Calu3 (cell line): Measurements from ENCODE around the gene DCP1B. TPM values are rescaled to one million over a fixed set of nuclear protein-coding genes. Genes with fewer than 3 reads are reported as not detected.

Experiments used
- BruUV-seq: library from RNA; stranded (reverse); fragments of 400-500 nt; replicated peaks from 2 replicates; lab custom pipeline; 2021; lab: Mats Ljungman, UMichigan
- CTCF ChIA-PET: fragments of 300-600 bp; sonication (Branson Sonifier 250); formaldehyde crosslinking; loops from one replicate; lab custom pipeline; 2022; ENCODE audit warnings: antibody characterized with exemption; lab: Charles Lee
- DNase-seq: peaks from one replicate; pipeline ENCODE4 v3.0.0; 2022
- H3K27ac Mint-ChIP-seq: one replicate; pipeline ENCODE4 v1.8.0; 2022; ENCODE audit warnings: mixed read lengths; ENCODE audit not compliant: unreplicated experiment
- H3K27me3 Mint-ChIP-seq: one replicate; pipeline ENCODE4 v1.8.0; 2022; ENCODE audit warnings: mixed read lengths; ENCODE audit not compliant: unreplicated experiment
- H3K36me3 Mint-ChIP-seq: one replicate; pipeline ENCODE4 v1.8.0; 2022; ENCODE audit warnings: mild to moderate bottlenecking, moderate library complexity, mixed read lengths; ENCODE audit not compliant: insufficient read depth, unreplicated experiment
- H3K4me1 Mint-ChIP-seq: one replicate; pipeline ENCODE4 v1.8.0; 2022; ENCODE audit warnings: mild to moderate bottlenecking, low read depth, mixed read lengths; ENCODE audit not compliant: unreplicated experiment
- H3K4me3 Mint-ChIP-seq: one replicate; pipeline ENCODE4 v1.8.0; 2022; ENCODE audit warnings: mild to moderate bottlenecking, low read depth, moderate library complexity, mixed read lengths; ENCODE audit not compliant: unreplicated experiment
- H3K9me3 Mint-ChIP-seq: one replicate; pipeline ENCODE4 v1.8.0; 2022; ENCODE audit warnings: low read depth, mixed read lengths; ENCODE audit not compliant: unreplicated experiment
- CTCF ChIP-seq: fragments of 200-600 bp; IDR thresholded peaks from one replicate; pipeline ENCODE4 v1.8.0; 2022; ENCODE audit warnings: antibody characterized with exemption; ENCODE audit not compliant: unreplicated experiment
- intact Hi-C: fragments of 100-400 bp; cut with micrococcal nuclease; formaldehyde crosslinking; loops from one replicate; pipeline ENCODE4 v1.10.0; 2022; ENCODE audit not compliant: unreplicated experiment
- total RNA-seq: library from RNA; stranded (reverse); gene quantifications from 2 replicates; pipeline ENCODE4 v1.2.3, GENCODE V29; 2022

The DCP1B gene
- total RNA-seq, 1 experiment from 2014 or later: 6.3 TPM

GRCh38 chr12:1966561-1967226 is 37.6 kb downstream of the DCP1B start:
- H3K36me3 Mint-ChIP-seq: no peaks in the 10 kb centered on the region
- no peak for TF ChIP-seq CTCF
- no peak overlapping the region for H3K4me3 Mint-ChIP-seq
- DNase-seq: no peak
- no peaks in the 10 kb centered on the region for H3K27me3 Mint-ChIP-seq
- BruUV-seq: no TSS peak
- no peaks in the 10 kb centered on the region for H3K4me1 Mint-ChIP-seq
- H3K9me3 Mint-ChIP-seq: no peaks in the 10 kb centered on the region
- CTCF ChIA-PET: no interaction called here
- no peak overlapping the region for H3K27ac Mint-ChIP-seq
- intact Hi-C loops: no loop called here

- Mint-ChIP-seq H3K9me3 (no peaks in the 10 kb centered on the region), H3K27me3 (no peaks in the 10 kb centered on the region), H3K27ac (no peak overlapping the region), H3K4me1 (no peaks in the 10 kb centered on the region), H3K36me3 (no peaks in the 10 kb centered on the region), H3K4me3 (no peak overlapping the region)
- DNase-seq: no peak
- CTCF ChIA-PET: no interaction called here
- TF ChIP-seq CTCF: no peak
- intact Hi-C loops: no loop called here
- no TSS peak for BruUV-seq
Observed at GRCh38 chr12:1965916-1966315, 38.3 kb downstream of the DCP1B start.

GRCh38 chr12:1962051-1963020 is 41.9 kb downstream of the DCP1B start:
- CTCF ChIA-PET: no interaction called here
- Mint-ChIP-seq H3K9me3 (no peaks in the 10 kb centered on the region), H3K4me3 (no peak overlapping the region), H3K27ac (no peak overlapping the region), H3K4me1 (no peaks in the 10 kb centered on the region), H3K36me3 (no peaks in the 10 kb centered on the region), H3K27me3 (no peaks in the 10 kb centered on the region)
- no TSS peak for BruUV-seq
- intact Hi-C loops: no loop called here
- no peak for DNase-seq
- TF ChIP-seq CTCF: no peak

GRCh38 chr12:1956716-1957115 is 47.5 kb downstream of the DCP1B start:
- H3K27ac Mint-ChIP-seq: no peak overlapping the region
- H3K36me3 Mint-ChIP-seq: no peaks in the 10 kb centered on the region
- no peaks in the 10 kb centered on the region for H3K4me1 Mint-ChIP-seq
- no TSS peak for BruUV-seq
- DNase-seq: no peak
- H3K27me3 Mint-ChIP-seq: no peaks in the 10 kb centered on the region
- H3K9me3 Mint-ChIP-seq: no peaks in the 10 kb centered on the region
- CTCF ChIA-PET: no interaction called here
- intact Hi-C loops: no loop called here
- no peak overlapping the region for H3K4me3 Mint-ChIP-seq
- TF ChIP-seq CTCF: no peak
